Measurements from ENCODE around the gene POLR2F. TPM values are rescaled to one million over a fixed set of nuclear protein-coding genes. Genes with fewer than 3 reads are reported as not detected.

The POLR2F gene
- total RNA-seq, 1 experiment from 2014 or later, result 162 TPM

DNA sequence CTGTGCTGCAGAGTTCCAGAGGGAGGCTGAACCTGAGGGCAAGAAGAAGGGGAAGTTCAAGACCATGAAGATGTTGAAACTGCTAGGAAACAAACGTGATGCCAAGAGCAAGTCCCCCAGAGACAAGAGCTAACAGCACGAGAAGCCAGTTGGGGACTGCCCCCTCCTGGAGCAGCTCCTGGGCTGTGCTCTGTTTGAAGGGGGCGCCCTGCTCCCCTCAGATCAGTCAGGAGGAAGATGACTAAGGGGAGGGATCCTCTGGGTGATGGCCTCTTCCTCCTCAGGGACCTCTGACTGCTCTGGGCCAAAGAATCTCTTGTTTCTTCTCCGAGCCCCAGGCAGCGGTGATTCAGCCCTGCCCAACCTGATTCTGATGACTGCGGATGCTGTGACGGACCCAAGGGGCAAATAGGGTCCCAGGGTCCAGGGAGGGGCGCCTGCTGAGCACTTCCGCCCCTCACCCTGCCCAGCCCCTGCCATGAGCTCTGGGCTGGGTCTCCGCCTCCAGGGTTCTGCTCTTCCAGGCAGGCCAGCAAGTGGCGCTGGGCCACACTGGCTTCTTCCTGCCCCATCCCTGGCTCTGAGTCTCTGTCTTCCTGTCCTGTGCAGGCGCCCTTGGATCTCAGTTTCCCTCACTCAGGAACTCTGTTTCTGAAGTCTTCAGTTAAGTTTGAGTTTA, 12.7 kb upstream of the POLR2F start:
- Histone ChIP-seq H3K4me3 (ENCODE audit: low read depth, low read length, poor library complexity, severe bottlenecking) (no peak overlapping the region), H3K4me1 (ENCODE audit: insufficient read depth, low read length, poor library complexity, severe bottlenecking) (no peaks in the 10 kb centered on the region), H3K36me3 (ENCODE audit: insufficient read depth, low read length, poor library complexity, severe bottlenecking) (no peaks in the 10 kb centered on the region), H3K27ac (ENCODE audit: low read depth, low read length, poor library complexity, severe bottlenecking) (no peak overlapping the region), H3K9me3 (ENCODE audit: low read depth, low read length, poor library complexity, severe bottlenecking) (no peaks in the 10 kb centered on the region), H3K27me3 (replicated peaks; ENCODE audit: insufficient read depth, low read depth, low read length, poor library complexity) (no peaks in the 10 kb centered on the region)
- no peak for DNase-seq (ENCODE audit: low spot score)
- intact Hi-C loops (cut with micrococcal nuclease; ENCODE audit: unreplicated experiment), result no loop called here
- ChIA-PET POLR2A (ENCODE audit: low non-redundant PET) (no interaction called here), CTCF (no interaction called here)
- no TSS peak for BruUV-seq (replicated peaks)
- TF ChIP-seq EZH2 (IDR thresholded peaks at IDR 0.05; ENCODE audit: borderline replicate concordance, low read depth, low read length, poor library complexity, severe bottlenecking), result no peak
- TF ChIP-seq, protein P1, sequence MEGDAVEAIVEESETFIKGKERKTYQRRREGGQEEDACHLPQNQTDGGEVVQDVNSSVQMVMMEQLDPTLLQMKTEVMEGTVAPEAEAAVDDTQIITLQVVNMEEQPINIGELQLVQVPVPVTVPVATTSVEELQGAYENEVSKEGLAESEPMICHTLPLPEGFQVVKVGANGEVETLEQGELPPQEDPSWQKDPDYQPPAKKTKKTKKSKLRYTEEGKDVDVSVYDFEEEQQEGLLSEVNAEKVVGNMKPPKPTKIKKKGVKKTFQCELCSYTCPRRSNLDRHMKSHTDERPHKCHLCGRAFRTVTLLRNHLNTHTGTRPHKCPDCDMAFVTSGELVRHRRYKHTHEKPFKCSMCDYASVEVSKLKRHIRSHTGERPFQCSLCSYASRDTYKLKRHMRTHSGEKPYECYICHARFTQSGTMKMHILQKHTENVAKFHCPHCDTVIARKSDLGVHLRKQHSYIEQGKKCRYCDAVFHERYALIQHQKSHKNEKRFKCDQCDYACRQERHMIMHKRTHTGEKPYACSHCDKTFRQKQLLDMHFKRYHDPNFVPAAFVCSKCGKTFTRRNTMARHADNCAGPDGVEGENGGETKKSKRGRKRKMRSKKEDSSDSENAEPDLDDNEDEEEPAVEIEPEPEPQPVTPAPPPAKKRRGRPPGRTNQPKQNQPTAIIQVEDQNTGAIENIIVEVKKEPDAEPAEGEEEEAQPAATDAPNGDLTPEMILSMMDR (conservative IDR thresholded peaks at IDR 0.05; ENCODE audit: low read depth, low read length), result no peak

DNA sequence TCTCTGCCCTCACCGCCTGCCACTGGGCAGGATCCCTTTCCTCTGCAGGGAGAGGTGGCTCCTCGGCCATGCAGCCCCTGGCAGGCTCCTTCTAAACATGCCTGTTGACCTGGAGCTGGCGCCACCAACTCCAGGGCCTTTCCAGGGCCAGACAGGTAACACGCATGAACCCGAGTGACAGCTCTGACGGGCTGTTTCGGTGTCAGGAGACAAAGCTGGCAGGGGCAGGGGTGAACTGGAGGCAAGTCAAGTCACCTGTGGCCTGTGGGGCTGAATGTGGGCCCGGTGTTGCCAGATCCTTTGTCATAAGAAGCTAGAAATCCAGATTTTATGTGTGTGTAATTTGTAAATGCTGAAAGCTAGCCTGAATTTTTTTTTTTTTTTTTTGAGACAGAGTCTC, 11.4 kb upstream of the POLR2F start:
- Histone ChIP-seq H3K4me3 (ENCODE audit: low read depth, low read length, poor library complexity, severe bottlenecking) (no peak overlapping the region), H3K9me3 (ENCODE audit: low read depth, low read length, poor library complexity, severe bottlenecking) (no peaks in the 10 kb centered on the region), H3K4me1 (ENCODE audit: insufficient read depth, low read length, poor library complexity, severe bottlenecking) (no peaks in the 10 kb centered on the region), H3K36me3 (ENCODE audit: insufficient read depth, low read length, poor library complexity, severe bottlenecking) (no peaks in the 10 kb centered on the region), H3K27me3 (replicated peaks; ENCODE audit: insufficient read depth, low read depth, low read length, poor library complexity) (no peaks in the 10 kb centered on the region), H3K27ac (ENCODE audit: low read depth, low read length, poor library complexity, severe bottlenecking) (no peak overlapping the region)
- intact Hi-C loops (cut with micrococcal nuclease; ENCODE audit: unreplicated experiment), result no loop called here
- no peak for DNase-seq (ENCODE audit: low spot score)
- no peak for TF ChIP-seq EZH2 (IDR thresholded peaks at IDR 0.05; ENCODE audit: borderline replicate concordance, low read depth, low read length, poor library complexity, severe bottlenecking)
- TF ChIP-seq, protein P1 (conservative IDR thresholded peaks at IDR 0.05; ENCODE audit: low read depth, low read length), result no peak
- no TSS peak for BruUV-seq (replicated peaks)
- POLR2A ChIA-PET (ENCODE audit: low non-redundant PET), result no interaction called here
- CTCF ChIA-PET, result no interaction called here

DNA sequence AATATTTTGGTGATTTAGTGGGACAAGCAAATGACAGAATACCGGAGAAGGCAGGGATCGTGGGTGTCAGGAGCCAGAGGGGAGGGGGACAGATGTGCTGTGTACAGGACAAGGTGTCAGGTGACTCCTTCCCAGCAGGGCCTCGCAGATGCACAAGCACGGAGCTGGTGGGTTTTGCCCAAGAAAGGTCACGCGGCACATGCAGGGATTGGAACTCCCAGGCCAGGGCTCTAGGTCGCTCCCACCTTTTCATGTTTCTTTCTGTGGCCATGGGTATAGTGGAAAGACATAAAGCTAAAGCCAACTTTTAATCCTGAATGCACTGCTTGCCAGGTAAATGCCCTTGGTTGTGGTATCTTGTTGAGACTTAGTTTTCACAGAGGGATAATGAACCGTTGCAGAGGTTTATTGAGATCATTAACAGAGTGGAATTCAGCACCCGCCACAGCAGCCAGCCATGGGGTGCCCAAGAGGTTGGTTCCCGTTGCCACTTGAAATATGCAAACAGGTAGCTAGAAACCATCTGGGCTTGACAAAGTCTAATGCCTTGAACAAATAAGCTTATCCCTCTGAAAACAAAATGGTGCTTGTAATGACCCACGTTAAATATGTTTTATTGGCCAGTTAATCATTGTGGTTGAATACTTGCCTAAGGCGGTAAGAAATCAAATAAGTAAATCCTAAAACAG, 10.2 kb upstream of the POLR2F start:
- H3K4me1 ChIP-seq (ENCODE audit: insufficient read depth, low read length, poor library complexity, severe bottlenecking), result no peaks in the 10 kb centered on the region
- TF ChIP-seq, protein P1 (conservative IDR thresholded peaks at IDR 0.05; ENCODE audit: low read depth, low read length), result no peak
- no peak for TF ChIP-seq EZH2 (IDR thresholded peaks at IDR 0.05; ENCODE audit: borderline replicate concordance, low read depth, low read length, poor library complexity, severe bottlenecking)
- intact Hi-C loops (cut with micrococcal nuclease; ENCODE audit: unreplicated experiment), result no loop called here
- H3K27ac ChIP-seq (ENCODE audit: low read depth, low read length, poor library complexity, severe bottlenecking), result no peak overlapping the region
- BruUV-seq (replicated peaks), result no TSS peak
- no peaks in the 10 kb centered on the region for H3K9me3 ChIP-seq (ENCODE audit: low read depth, low read length, poor library complexity, severe bottlenecking)
- POLR2A ChIA-PET (ENCODE audit: low non-redundant PET), result no interaction called here
- H3K4me3 ChIP-seq (ENCODE audit: low read depth, low read length, poor library complexity, severe bottlenecking), result no peak overlapping the region
- DNase-seq (ENCODE audit: low spot score), result no peak
- no peaks in the 10 kb centered on the region for H3K27me3 ChIP-seq (replicated peaks; ENCODE audit: insufficient read depth, low read depth, low read length, poor library complexity)
- no peaks in the 10 kb centered on the region for H3K36me3 ChIP-seq (ENCODE audit: insufficient read depth, low read length, poor library complexity, severe bottlenecking)
- CTCF ChIA-PET, result no interaction called here
